Stimulated activated CD8-positive, alpha-beta memory T cell treated with anti-CD3 and anti-CD28 coated beads, Interleukin-15, amount 100 ng/mL, for 24 hours (primary cell): ENCODE measurements around the gene TMEM63B.
A peak's percentile ranks its signal among the peaks of the same experiment; 100 is the strongest.
"Not testable (repeated sequence)": the region's sequence is repeated elsewhere in the genome, so short reads cannot be mapped to it uniquely, and the experiment has no call there.

Source experiments
- DNase-seq: peaks from one replicate; pipeline ENCODE4 v3.0.0-alpha.2; 2020; ENCODE audit warnings: low read depth

TMEM63B gene

GRCh38 chr6:44144536-44144935 is 17.2 kb downstream of the TMEM63B start:
- not testable (repeated sequence) for DNase-seq

GRCh38 chr6:44145839-44146238 is 18.5 kb downstream of the TMEM63B start:
- no peak for DNase-seq

GRCh38 chr6:44146685-44147084 is 19.3 kb downstream of the TMEM63B start:
- no peak for DNase-seq

GRCh38 chr6:44147256-44147655 is 19.9 kb downstream of the TMEM63B start:
- no peak for DNase-seq

GRCh38 chr6:44148306-44148705 is 21.0 kb downstream of the TMEM63B start:
- DNase-seq = no peak

- no peak for DNase-seq
These were observed 22.1 kb downstream of the TMEM63B start for GRCh38 chr6:44149369-44150012.

- no peak for DNase-seq
These were observed 23.1 kb downstream of the TMEM63B start for GRCh38 chr6:44150317-44150917.

- DNase-seq = peak; percentile 89
These were observed 24.2 kb downstream of the TMEM63B start for GRCh38 chr6:44151348-44152108.

GRCh38 chr6:44152109-44152461 is 24.7 kb downstream of the TMEM63B start:
- no peak for DNase-seq

GRCh38 chr6:44152533-44152932 is 25.2 kb downstream of the TMEM63B start:
- no peak for DNase-seq

- no peak for DNase-seq
These were observed 26.7 kb downstream of the TMEM63B start for GRCh38 chr6:44154067-44154466.

- no peak for DNase-seq
These were observed 29.3 kb downstream of the TMEM63B start for GRCh38 chr6:44156494-44157151.

- DNase-seq = no peak
These were observed 29.8 kb downstream of the TMEM63B start for GRCh38 chr6:44157152-44157521.

- no peak for DNase-seq
These were observed 31.4 kb downstream of the TMEM63B start, which contains the start of gene CAPN11 for GRCh38 chr6:44158770-44159228. TSS of gene CAPN11 (plus strand) at chr6:44158820. CDS start at chr6:44158849, 29 bp downstream.

- no peak for DNase-seq
These were observed 34.6 kb downstream of the TMEM63B start for GRCh38 chr6:44161997-44162338.

- no peak for DNase-seq
These were observed 35.7 kb downstream of the TMEM63B start for GRCh38 chr6:44162876-44163625.

GRCh38 chr6:44166116-44166515 is 38.8 kb downstream of the TMEM63B start:
- DNase-seq = no peak

- DNase-seq = no peak
These were observed 39.3 kb downstream of the TMEM63B start for GRCh38 chr6:44166591-44167184.

GRCh38 chr6:44167567-44167966 is 40.2 kb downstream of the TMEM63B start:
- DNase-seq = no peak

GRCh38 chr6:44169154-44169553 is 41.8 kb downstream of the TMEM63B start:
- no peak for DNase-seq

GRCh38 chr6:44169886-44170570 is 42.7 kb downstream of the TMEM63B start:
- DNase-seq = no peak
